ENCODE measurements around the gene HOMER3.
"Not testable (repeated sequence)": the region's sequence is repeated elsewhere in the genome, so short reads cannot be mapped to it uniquely, and the experiment has no call there.

DNA sequence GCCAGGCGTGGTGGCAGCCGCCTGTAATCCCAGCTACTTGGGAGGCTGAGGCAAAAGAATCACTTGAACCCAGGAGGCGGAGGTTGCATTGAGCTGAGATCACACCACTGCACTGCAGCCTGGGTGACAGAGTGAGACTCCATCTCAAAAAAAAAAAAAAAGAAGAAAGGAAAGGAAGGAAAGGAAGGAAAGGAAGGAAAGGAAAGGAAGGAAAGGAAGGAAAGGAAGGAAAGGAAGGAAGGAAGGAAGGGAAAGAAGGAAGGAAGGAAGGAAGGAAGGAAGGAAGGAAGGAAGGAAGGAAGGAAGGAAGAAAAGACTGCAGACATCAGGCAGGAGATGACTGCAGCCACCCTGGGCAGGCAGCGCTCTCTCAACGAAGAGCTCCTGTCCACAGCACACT lies 38.5 kb downstream of the HOMER3 start:
- not testable (repeated sequence) for TF ChIP-seq CTCF (IDR thresholded peaks at IDR 0.05); REST (IDR thresholded peaks at IDR 0.05; ENCODE audit: insufficient read depth in 1 of 2, low read depth in 2 of 2, low read length in 1 of 2)

Data from Panc1 (cell line).